ENCODE measurements around the gene PRICKLE2.

PRICKLE2 gene

GRCh38 chr3:64209866-64210621 lies 15.2 kb downstream of the PRICKLE2 start:
- CTCF ChIA-PET: no interaction called here
- no peak for DNase-seq (ENCODE audit: extremely low spot score)
- TF ChIP-seq CTCF (IDR thresholded peaks at IDR 0.05; ENCODE audit: control extremely low read depth, extremely low read depth, low read depth, missing control alignments): no peak
- POLR2A ChIA-PET: no interaction called here

DNA sequence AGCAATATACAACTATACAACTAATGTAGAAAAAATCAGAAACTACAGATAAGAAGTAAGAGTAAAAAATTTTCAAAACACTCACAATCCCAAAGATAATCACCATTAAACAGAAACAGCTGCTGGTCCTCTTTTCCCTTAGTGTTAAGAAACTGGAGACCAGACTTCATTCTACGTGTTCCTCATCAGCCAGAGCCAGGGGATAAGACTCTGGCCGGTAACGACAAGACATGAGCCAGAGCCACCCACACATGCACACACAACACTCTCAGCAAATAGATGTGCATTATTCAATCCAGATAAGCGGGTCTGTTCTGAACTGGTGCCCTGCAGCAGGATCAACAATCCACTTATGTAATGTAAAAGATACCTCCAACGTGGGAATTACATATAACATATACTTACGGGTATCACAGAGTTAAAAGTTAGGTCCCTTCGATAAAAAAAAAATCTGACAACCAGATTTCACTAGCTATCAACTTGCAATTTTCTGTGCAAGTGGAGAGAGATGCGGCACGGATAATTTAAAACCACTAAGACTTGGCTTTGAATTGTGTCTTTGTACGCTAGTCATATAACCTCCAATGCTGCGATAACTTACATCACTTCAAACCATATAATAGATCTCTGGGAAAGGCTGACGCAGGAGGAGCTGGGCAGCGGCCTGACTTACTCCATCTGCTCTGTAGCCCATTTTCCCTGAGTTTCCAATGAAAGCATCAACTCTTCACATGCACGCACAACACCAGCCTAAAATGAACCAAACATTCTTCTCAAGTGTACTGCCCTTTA lies 17.8 kb downstream of the PRICKLE2 start:
- CTCF ChIA-PET: interaction anchor here (0.9 to 1.3 kb wide), 3 partner anchors 8 to 21 kb away, joined by 3 read pairs; no protein-coding TSS in a partner anchor
- POLR2A ChIA-PET: no interaction called here
- DNase-seq (ENCODE audit: extremely low spot score): no peak

GRCh38 chr3:64203969-64204908 lies 21.0 kb downstream of the PRICKLE2 start:
- ChIA-PET CTCF (no interaction called here), POLR2A (no interaction called here)

More for the DNA sequence above, 17.8 kb downstream of the PRICKLE2 start:
- TF ChIP-seq CTCF (IDR thresholded peaks at IDR 0.05; ENCODE audit: control extremely low read depth, extremely low read depth, low read depth, missing control alignments): no peak

GRCh38 chr3:64203216-64203615 lies 22.1 kb downstream of the PRICKLE2 start:
- ChIA-PET POLR2A (no interaction called here), CTCF (no interaction called here)
- TF ChIP-seq CTCF (IDR thresholded peaks at IDR 0.05; ENCODE audit: control extremely low read depth, extremely low read depth, low read depth, missing control alignments): no peak
- no peak for DNase-seq (ENCODE audit: extremely low spot score)

More at GRCh38 chr3:64203969-64204908, 21.0 kb downstream of the PRICKLE2 start:
- no peak for DNase-seq (ENCODE audit: extremely low spot score)
- no peak for TF ChIP-seq CTCF (IDR thresholded peaks at IDR 0.05; ENCODE audit: control extremely low read depth, extremely low read depth, low read depth, missing control alignments)

DNA sequence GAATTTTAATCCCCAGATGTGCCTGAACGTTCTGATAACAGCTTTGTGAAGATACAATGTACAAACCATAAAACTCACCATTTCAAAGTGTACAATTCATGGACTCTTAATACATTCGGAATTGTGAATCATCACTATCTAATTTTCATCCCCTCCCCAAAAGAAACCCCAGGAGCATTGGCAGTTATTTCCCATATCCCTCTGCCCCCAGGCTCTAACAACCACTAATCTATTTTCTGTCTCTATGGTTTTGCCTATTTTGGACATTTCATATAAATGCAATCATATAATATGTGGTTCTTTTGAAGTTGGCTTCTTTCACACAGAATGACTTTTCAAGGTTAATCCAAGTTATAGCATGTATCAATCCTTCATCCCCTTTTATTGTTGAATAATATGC lies 25.3 kb downstream of the PRICKLE2 start:
- POLR2A ChIA-PET: no interaction called here
- no peak for DNase-seq (ENCODE audit: extremely low spot score)
- TF ChIP-seq CTCF (IDR thresholded peaks at IDR 0.05; ENCODE audit: control extremely low read depth, extremely low read depth, low read depth, missing control alignments): no peak
- CTCF ChIA-PET: no interaction called here
